GM13976 (cell line): Measurements from ENCODE around the gene GPC4.

ENCODE experiments used
- DNase-seq: peaks from one replicate; pipeline ENCODE4 v3.0.0; 2012; ENCODE audit warnings: low spot score
- CTCF ChIP-seq: IDR thresholded peaks from 2 replicates; pipeline ENCODE4 v1.5.1; 2012; ENCODE audit warnings: borderline replicate concordance, mild to moderate bottlenecking; ENCODE audit not compliant: insufficient read depth; ENCODE audit errors: extremely low read depth, missing control alignments, control extremely low read depth
- in situ Hi-C: fragments of 300-500 bp; cut with MboI; formaldehyde crosslinking; loops from one replicate; pipeline ENCODE4 v1.12.0; 2022; ENCODE audit warnings: low sequenced_read_pairs, mixed read lengths, inconsistent platforms; ENCODE audit not compliant: unreplicated experiment

The GPC4 gene

GRCh38 chrX:133308499-133308897, 106.8 kb downstream of the GPC4 start:
- TF ChIP-seq CTCF, result no peak
- in situ Hi-C loops, result no loop called here
- no peak for DNase-seq

GRCh38 chrX:133307637-133308498, 107.4 kb downstream of the GPC4 start:
- no peak for TF ChIP-seq CTCF
- no peak for DNase-seq
- in situ Hi-C loops, result no loop called here

GRCh38 chrX:133307094-133307493, 108.2 kb downstream of the GPC4 start:
- in situ Hi-C loops, result no loop called here
- DNase-seq, result no peak
- TF ChIP-seq CTCF, result no peak

- no peak for DNase-seq
- TF ChIP-seq CTCF, result no peak
- in situ Hi-C loops, result no loop called here
Measured at GRCh38 chrX:133306316-133306715, 109.0 kb downstream of the GPC4 start.

DNA sequence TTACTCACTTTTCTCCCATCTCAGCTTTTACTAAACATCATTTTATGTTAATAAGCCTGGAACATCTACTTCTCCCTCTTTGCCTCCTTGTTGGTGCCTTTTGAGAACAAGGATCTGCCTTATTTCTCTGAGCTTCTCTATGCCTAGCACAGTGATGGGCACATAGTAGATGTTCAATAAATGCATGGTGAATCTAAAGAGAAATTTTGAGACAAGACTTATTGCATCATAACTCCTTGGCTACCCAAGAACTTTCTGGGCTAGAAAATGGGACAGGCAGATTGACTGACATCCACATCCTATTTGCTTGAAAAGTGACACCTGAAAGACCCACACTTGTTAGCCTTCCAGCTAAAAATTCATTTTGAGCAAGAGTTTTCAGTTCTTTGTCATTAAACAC, 109.9 kb downstream of the GPC4 start:
- in situ Hi-C loops, result no loop called here
- TF ChIP-seq CTCF, result no peak
- no peak for DNase-seq

GRCh38 chrX:133302775-133303445, 112.4 kb downstream of the GPC4 start:
- in situ Hi-C loops, result no loop called here
- no peak for DNase-seq
- TF ChIP-seq CTCF, result no peak

GRCh38 chrX:133300591-133300990, 114.7 kb downstream of the GPC4 start:
- TF ChIP-seq CTCF, result no peak
- in situ Hi-C loops, result no loop called here
- DNase-seq, result no peak
